Stomach smooth muscle (tissue), 2 donors: Measurements from ENCODE around the gene NLRC3.

Experiments used
- H3K27ac ChIP-seq: one replicate; pipeline ENCODE4 v1.7.0; 2013; ENCODE audit warnings: mild to moderate bottlenecking, low read length, inconsistent platforms
- H3K27me3 ChIP-seq, 2 donors: one replicate each; pipeline ENCODE4 v1.7.0; 2013; ENCODE audit warnings: low read length in 2 of 2; ENCODE audit not compliant: insufficient read depth in 2 of 2, control insufficient read depth in 1 of 2
- H3K36me3 ChIP-seq, 2 donors: one replicate each; pipeline ENCODE4 v1.7.0; 2013; ENCODE audit warnings: low read length in 2 of 2; ENCODE audit not compliant: control insufficient read depth in 2 of 2, insufficient read depth in 2 of 2
- H3K4me1 ChIP-seq: one replicate; pipeline ENCODE4 v1.7.0; 2013; ENCODE audit warnings: low read length; ENCODE audit not compliant: control insufficient read depth, insufficient read depth
- H3K4me3 ChIP-seq, 2 donors: one replicate each; pipeline ENCODE4 v1.7.0; 2013; ENCODE audit warnings: low read length in 2 of 2
- H3K9ac ChIP-seq, 2 donors: one replicate each; pipeline ENCODE4 v1.7.0; 2013; ENCODE audit warnings: low read length in 2 of 2, mild to moderate bottlenecking in 1 of 2
- H3K9me3 ChIP-seq, 2 donors: one replicate each; pipeline ENCODE4 v1.7.0; 2013; ENCODE audit warnings: low read length in 2 of 2; ENCODE audit not compliant: control insufficient read depth in 2 of 2
- donor health status: healthy.
- donor health status: Pancreatic carcinoma.

Gene NLRC3

DNA sequence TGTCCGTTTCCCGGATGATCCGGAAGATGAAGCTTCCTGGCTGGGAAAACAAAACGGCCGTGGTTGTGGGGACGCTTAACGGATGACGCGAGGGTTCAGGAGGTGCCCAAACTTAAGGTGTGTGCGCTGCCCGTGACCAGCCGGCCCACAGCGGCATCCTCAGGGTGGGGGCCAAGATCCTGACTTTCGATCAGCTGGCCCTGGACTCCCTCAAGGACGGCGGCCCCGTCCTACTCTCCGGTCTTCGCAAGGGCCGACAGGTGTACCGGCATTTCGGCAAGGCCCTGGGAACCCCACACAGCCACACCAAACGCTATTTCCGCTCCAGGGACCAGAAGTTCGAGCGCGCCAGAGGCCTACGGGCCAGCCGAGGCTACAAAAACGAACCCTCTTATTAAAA is 80.8 kb downstream of the NLRC3 start:
- Histone ChIP-seq H3K27ac (no peak overlapping the region), H3K9ac (no peak overlapping the region), H3K4me1 (no peaks in the 10 kb centered on the region), H3K9me3 (no peaks in the 10 kb centered on the region), H3K4me3 (no peak overlapping the region), H3K27me3 (no peaks in the 10 kb centered on the region), H3K36me3 (no peaks in the 10 kb centered on the region)

DNA sequence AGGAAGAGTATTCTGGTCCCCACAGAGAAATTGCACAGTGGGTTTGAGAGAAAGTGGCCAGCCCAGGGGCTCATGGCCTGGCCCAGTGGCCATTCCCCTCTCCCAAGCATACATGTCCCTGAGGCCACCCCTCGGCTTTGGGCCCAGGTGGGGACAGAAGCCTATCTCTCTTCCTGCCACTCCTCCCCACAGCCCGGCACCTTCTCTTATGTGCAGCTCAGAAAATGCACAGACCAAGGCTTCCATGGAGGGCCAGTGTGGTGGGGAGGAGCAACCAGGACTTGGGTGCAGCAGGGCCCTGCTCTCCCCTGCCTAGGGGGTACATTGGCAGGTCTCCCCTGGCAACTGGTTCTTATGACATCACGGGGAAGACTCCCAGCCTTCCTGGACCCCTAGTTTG is 82.0 kb downstream of the NLRC3 start, which contains the start of gene C16orf90:
Gene C16orf90, minus strand, starts transcription at position 314 of the 400 bp plus-strand sequence. Its CDS starts 68 bp downstream, at position 246.
- Histone ChIP-seq H3K27ac (no peak within 1 kb of the TSS), H3K9me3 (no peaks in the 10 kb centered on the region), H3K4me1 (no peaks in the 10 kb centered on the region), H3K36me3 (no peaks in the 10 kb centered on the region), H3K27me3 (no peaks in the 10 kb centered on the region), H3K4me3 (no peak within 1 kb of the TSS), H3K9ac (no peak within 1 kb of the TSS)

DNA sequence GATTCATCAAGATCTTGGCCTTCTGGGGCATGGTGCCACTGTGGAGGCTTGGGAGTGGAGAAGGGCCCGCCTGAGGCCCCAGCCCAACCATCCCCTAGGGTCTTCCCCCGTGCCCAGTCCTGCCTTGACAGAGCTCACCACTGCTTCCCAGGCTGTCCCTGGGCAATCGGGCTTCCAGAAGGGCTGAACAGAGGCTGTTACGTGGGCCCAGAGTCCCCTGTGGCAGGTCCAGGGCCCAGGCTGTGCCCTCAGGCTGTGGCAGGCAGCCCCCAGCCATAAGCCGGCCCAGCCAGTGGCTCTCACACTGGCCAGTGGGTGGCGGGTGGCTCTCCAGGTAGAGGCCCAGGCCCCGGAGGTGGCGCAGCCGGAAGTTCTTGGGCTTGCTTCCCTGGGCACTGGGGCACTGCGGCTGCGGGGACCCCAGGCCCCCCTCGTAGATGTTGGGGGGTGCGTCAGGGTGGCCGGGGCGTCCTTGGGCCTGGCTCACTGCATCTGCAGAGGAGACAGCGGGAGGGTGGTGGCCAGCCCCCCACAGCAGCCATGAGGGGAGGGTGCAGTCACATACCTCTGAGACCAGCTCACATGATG is 82.7 kb downstream of the NLRC3 start:
- Histone ChIP-seq H3K4me3 (no peak overlapping the region), H3K27ac (no peak overlapping the region), H3K4me1 (no peaks in the 10 kb centered on the region), H3K27me3 (no peaks in the 10 kb centered on the region), H3K36me3 (no peaks in the 10 kb centered on the region), H3K9ac (no peak overlapping the region), H3K9me3 (no peaks in the 10 kb centered on the region)

DNA sequence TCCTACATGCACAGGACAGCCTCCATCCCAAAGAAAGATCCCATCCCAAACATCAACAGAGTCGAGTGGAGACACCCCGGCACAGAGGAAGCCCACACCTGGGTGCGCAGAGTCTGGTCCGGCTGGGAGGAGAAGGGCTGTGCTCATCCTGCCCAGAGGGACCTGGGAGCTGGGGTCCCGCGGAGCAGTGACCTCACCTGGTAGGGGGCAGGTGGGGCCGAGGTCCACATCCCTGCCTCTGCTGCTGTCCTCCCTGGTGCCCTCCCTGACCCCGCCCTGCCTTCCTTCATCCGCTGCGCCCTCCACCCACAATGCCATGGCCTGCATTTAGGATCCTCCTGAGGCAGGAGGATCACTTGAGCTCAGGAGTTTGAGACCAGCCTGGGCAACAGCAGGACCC is 84.8 kb downstream of the NLRC3 start:
- H3K4me3 ChIP-seq = no peak overlapping the region

DNA sequence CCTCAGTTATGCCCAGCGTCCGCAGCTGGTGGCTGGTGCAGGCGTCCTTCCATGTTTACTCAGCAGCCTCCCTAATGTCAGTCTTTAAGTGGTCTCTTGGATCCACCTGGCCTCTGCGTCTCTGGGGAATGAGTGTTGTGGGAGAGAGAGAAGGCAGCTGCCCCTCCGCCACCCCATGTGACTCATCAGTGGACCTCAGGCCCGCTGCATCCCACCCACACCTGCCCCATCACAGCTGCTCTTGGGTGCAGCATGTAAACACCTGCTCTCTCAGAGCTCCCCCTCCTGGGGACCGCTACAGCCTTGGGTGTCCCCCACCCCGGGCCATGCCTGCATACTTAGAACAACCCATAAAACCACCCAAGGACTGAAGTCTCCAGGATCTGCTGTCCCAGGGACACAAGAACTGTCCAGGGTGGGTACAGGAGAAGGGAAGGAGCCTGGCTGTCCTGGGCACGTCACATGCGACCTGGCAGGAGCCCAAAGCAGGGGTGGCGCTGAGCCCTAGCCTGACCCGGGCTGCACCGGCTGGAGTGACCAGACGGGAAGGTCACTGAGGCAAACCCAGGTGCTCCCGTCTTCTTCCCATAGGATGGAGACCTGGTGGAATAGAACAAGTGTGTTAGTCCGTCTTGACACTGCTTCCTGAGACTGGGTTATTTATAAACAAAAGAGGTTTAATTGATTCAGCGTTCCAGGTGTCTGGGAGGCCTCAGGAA is 86.1 kb downstream of the NLRC3 start:
- no peaks in the 10 kb centered on the region for H3K4me1 ChIP-seq
- H3K9ac ChIP-seq = no peak overlapping the region

More for the DNA sequence above, 84.8 kb downstream of the NLRC3 start:
- Histone ChIP-seq H3K27me3 (no peaks in the 10 kb centered on the region), H3K36me3 (peaks cover 0 to 3% of the 10 kb centered on the region in 2 donors), H3K9ac (no peak overlapping the region), H3K27ac (no peak overlapping the region), H3K9me3 (no peaks in the 10 kb centered on the region), H3K4me1 (no peaks in the 10 kb centered on the region)

More for the DNA sequence above, 86.1 kb downstream of the NLRC3 start:
- H3K36me3 ChIP-seq = peaks cover 1 to 5% of the 10 kb centered on the region in 2 donors
- no peak overlapping the region for H3K4me3 ChIP-seq
- no peaks in the 10 kb centered on the region for H3K27me3 ChIP-seq
- no peak overlapping the region for H3K27ac ChIP-seq
- no peaks in the 10 kb centered on the region for H3K9me3 ChIP-seq
